Neural cell (in vitro differentiated cells): ENCODE data around the gene JAG2. TPM values are rescaled to one million over a fixed set of nuclear protein-coding genes. Genes with fewer than 3 reads are reported as not detected.

Experiments
- H2AFZ ChIP-seq: fragments of 200-600, 300-800 bp; sonication (generic), shearing (Covaris generic); 2 replicates; pipeline ENCODE4 v1.6.0; 2014; ENCODE audit warnings: low read depth, mild to moderate bottlenecking, antibody characterized with exemption, low read length, moderate library complexity
- H3F3A ChIP-seq: fragments of 200-600 bp; shearing (Covaris generic); 2 replicates; pipeline ENCODE4 v1.6.1; 2016; ENCODE audit warnings: mild to moderate bottlenecking, moderate library complexity, mixed read lengths, antibody characterized with exemption, low read length; ENCODE audit not compliant: insufficient read depth, poor library complexity, severe bottlenecking
- H3K27ac ChIP-seq: fragments of 200-600, 300-800 bp; sonication (generic), shearing (Covaris generic); 2 replicates; pipeline ENCODE4 v1.5.1; 2014; ENCODE audit warnings: mild to moderate bottlenecking, low read length, moderate library complexity
- H3K27me3 ChIP-seq: fragments of 300-800, 200-600 bp; sonication (generic), shearing (Covaris generic); 2 replicates; pipeline ENCODE4 v1.6.0; 2014; ENCODE audit warnings: mild to moderate bottlenecking, low read depth, low read length, moderate library complexity; ENCODE audit not compliant: insufficient read depth
- H3K36me3 ChIP-seq: fragments of 300-800, 200-600 bp; sonication (generic), shearing (Covaris generic); 2 replicates; pipeline ENCODE4 v1.5.1; 2014; ENCODE audit warnings: mild to moderate bottlenecking, antibody characterized with exemption, low read length, moderate library complexity; ENCODE audit not compliant: insufficient read depth
- H3K4me2 ChIP-seq: fragments of 300-800, 200-600 bp; sonication (generic), shearing (Covaris generic); 2 replicates; pipeline ENCODE4 v1.6.0; 2014; ENCODE audit warnings: mild to moderate bottlenecking, low read length
- H3K4me3 ChIP-seq: fragments of 300-800, 200-600 bp; sonication (generic), shearing (Covaris generic); 2 replicates; pipeline ENCODE4 v1.5.1; 2014; ENCODE audit warnings: mild to moderate bottlenecking, low read length, moderate library complexity
- H3K79me2 ChIP-seq: fragments of 200-600 bp; shearing (Covaris generic); replicated peaks from 2 replicates; pipeline ENCODE4 v1.6.0; 2014; ENCODE audit warnings: mild to moderate bottlenecking, low read length, moderate library complexity; ENCODE audit not compliant: insufficient read depth
- H3K9ac ChIP-seq: fragments of 300-800, 200-600 bp; sonication (generic), shearing (Covaris generic); 2 replicates; pipeline ENCODE4 v1.6.1; 2016; ENCODE audit warnings: mild to moderate bottlenecking, low read length, mixed read lengths
- H3K9me2 ChIP-seq: fragments of 200-600 bp; shearing (Covaris generic); 2 replicates; pipeline ENCODE4 v1.6.1; 2016; ENCODE audit warnings: mild to moderate bottlenecking, low read length, mixed read lengths; ENCODE audit not compliant: insufficient read depth
- H3K9me3 ChIP-seq: fragments of 200-600, 300-800 bp; sonication (generic), shearing (Covaris generic); 2 replicates; pipeline ENCODE4 v1.6.1; 2016; ENCODE audit warnings: mild to moderate bottlenecking, mixed run types, low read length, moderate library complexity, mixed read lengths
- H4K20me1 ChIP-seq: fragments of 200-600 bp; shearing (Covaris generic); 2 replicates; pipeline ENCODE4 v1.6.1; 2016; ENCODE audit warnings: mild to moderate bottlenecking, mixed run types; ENCODE audit not compliant: insufficient read depth
- CTCF ChIP-seq: fragments of 450-650 bp; IDR thresholded peaks from 2 replicates; pipeline ENCODE4 v1.5.1; 2014; ENCODE audit warnings: antibody characterized with exemption, mild to moderate bottlenecking, moderate library complexity; ENCODE audit not compliant: poor library complexity, severe bottlenecking
- EP300 ChIP-seq: fragments of 450-650 bp; conservative IDR thresholded peaks from 2 replicates; pipeline ENCODE4 v1.6.1; 2014; ENCODE audit warnings: antibody characterized with exemption, mild to moderate bottlenecking, moderate library complexity; ENCODE audit not compliant: poor library complexity, severe bottlenecking
- EZH2 ChIP-seq: fragments of 200-600, 300-800 bp; shearing (Covaris generic), sonication (generic); IDR thresholded peaks from 2 replicates; pipeline ENCODE4 v1.6.1; 2014; ENCODE audit warnings: antibody characterized with exemption, low read length, borderline replicate concordance, mild to moderate bottlenecking; ENCODE audit not compliant: insufficient read depth, poor library complexity, severe bottlenecking
- MXI1 ChIP-seq: fragments of 450-650 bp; conservative IDR thresholded peaks from 2 replicates; pipeline ENCODE4 v1.6.1; 2014; ENCODE audit warnings: antibody characterized with exemption, mild to moderate bottlenecking; ENCODE audit not compliant: poor library complexity, severe bottlenecking
- POLR2AphosphoS5 ChIP-seq: IDR thresholded peaks from 2 replicates; pipeline ENCODE4 v1.6.1; 2012
- RAD21 ChIP-seq: fragments of 450-650 bp; conservative IDR thresholded peaks from 2 replicates; pipeline ENCODE4 v1.6.1; 2014; ENCODE audit warnings: antibody characterized with exemption, mild to moderate bottlenecking, moderate library complexity
- SMC3 ChIP-seq: fragments of 450-650 bp; conservative IDR thresholded peaks from 2 replicates; pipeline ENCODE4 v1.6.1; 2014; ENCODE audit warnings: antibody characterized with exemption, mild to moderate bottlenecking, moderate library complexity; ENCODE audit not compliant: poor library complexity
- TAF1 ChIP-seq: IDR thresholded peaks from 2 replicates; pipeline ENCODE4 v1.6.1; 2012; ENCODE audit warnings: low read depth
- polyA plus RNA-seq: library from polyadenylated mRNA; depleted of rRNA; stranded (reverse); fragments of >200 nt; gene quantifications from 2 replicates; pipeline ENCODE4 v1.2.3, GENCODE V29; 2014
- TF ChIP-seq, protein P1 (sequence below): IDR thresholded peaks from 2 replicates; pipeline ENCODE4 v1.6.1; 2012; ENCODE audit warnings: borderline replicate concordance

Gene JAG2
- polyA plus RNA-seq, 1 donor from 2014 or later: 20.3 TPM

DNA sequence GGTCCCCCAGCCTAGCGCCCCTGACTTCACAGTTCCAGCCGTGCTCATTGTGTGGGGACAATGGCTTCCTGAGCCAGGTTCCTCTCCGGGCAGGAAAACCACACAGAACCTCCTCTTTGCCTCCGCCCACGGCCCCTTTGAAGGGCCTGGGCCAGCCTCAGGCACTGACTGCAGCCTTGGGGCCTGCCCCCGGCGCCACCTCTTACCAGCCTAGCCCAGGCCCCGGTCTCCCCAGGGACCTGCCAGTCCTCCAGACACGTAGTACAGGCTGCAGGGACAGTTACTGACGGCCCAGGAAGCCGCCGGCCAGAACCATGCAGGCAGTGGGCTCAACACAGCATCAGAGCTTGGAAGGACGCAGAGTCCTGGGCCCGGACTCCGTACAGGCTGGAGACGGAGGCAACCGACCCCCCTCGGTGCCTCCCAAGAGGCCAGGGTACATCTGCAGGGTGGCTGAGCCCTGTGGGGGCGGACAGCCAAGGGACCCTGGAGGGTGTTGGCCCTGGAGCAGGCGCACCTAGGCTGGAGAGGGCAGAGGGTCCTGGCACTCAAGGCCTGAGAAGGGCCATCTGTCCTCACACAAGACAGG, 33.4 kb upstream of the JAG2 start:
- H3K4me3 ChIP-seq: no peak overlapping the region
- no peaks in the 10 kb centered on the region for H3K36me3 ChIP-seq
- no peak for TF ChIP-seq POLR2AphosphoS5
- no peak for TF ChIP-seq TAF1
- TF ChIP-seq, protein P1, sequence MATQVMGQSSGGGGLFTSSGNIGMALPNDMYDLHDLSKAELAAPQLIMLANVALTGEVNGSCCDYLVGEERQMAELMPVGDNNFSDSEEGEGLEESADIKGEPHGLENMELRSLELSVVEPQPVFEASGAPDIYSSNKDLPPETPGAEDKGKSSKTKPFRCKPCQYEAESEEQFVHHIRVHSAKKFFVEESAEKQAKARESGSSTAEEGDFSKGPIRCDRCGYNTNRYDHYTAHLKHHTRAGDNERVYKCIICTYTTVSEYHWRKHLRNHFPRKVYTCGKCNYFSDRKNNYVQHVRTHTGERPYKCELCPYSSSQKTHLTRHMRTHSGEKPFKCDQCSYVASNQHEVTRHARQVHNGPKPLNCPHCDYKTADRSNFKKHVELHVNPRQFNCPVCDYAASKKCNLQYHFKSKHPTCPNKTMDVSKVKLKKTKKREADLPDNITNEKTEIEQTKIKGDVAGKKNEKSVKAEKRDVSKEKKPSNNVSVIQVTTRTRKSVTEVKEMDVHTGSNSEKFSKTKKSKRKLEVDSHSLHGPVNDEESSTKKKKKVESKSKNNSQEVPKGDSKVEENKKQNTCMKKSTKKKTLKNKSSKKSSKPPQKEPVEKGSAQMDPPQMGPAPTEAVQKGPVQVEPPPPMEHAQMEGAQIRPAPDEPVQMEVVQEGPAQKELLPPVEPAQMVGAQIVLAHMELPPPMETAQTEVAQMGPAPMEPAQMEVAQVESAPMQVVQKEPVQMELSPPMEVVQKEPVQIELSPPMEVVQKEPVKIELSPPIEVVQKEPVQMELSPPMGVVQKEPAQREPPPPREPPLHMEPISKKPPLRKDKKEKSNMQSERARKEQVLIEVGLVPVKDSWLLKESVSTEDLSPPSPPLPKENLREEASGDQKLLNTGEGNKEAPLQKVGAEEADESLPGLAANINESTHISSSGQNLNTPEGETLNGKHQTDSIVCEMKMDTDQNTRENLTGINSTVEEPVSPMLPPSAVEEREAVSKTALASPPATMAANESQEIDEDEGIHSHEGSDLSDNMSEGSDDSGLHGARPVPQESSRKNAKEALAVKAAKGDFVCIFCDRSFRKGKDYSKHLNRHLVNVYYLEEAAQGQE: no peak
- no peak for TF ChIP-seq EP300
- no peak for TF ChIP-seq CTCF
- no peak for TF ChIP-seq SMC3
- no peak for TF ChIP-seq RAD21
- TF ChIP-seq EZH2: no peak
- TF ChIP-seq MXI1: no peak
- no peaks in the 10 kb centered on the region for H3K27me3 ChIP-seq
- no peaks in the 10 kb centered on the region for H3F3A ChIP-seq
- H3K4me2 ChIP-seq: no peak overlapping the region
- H4K20me1 ChIP-seq: no peaks in the 10 kb centered on the region
- H3K9ac ChIP-seq: no peak overlapping the region
- H3K9me3 ChIP-seq: no peaks in the 10 kb centered on the region
- H3K27ac ChIP-seq: no peak overlapping the region
- no peak overlapping the region for H2AFZ ChIP-seq
- H3K9me2 ChIP-seq: no peaks in the 10 kb centered on the region
- no peaks in the 10 kb centered on the region for H3K79me2 ChIP-seq

DNA sequence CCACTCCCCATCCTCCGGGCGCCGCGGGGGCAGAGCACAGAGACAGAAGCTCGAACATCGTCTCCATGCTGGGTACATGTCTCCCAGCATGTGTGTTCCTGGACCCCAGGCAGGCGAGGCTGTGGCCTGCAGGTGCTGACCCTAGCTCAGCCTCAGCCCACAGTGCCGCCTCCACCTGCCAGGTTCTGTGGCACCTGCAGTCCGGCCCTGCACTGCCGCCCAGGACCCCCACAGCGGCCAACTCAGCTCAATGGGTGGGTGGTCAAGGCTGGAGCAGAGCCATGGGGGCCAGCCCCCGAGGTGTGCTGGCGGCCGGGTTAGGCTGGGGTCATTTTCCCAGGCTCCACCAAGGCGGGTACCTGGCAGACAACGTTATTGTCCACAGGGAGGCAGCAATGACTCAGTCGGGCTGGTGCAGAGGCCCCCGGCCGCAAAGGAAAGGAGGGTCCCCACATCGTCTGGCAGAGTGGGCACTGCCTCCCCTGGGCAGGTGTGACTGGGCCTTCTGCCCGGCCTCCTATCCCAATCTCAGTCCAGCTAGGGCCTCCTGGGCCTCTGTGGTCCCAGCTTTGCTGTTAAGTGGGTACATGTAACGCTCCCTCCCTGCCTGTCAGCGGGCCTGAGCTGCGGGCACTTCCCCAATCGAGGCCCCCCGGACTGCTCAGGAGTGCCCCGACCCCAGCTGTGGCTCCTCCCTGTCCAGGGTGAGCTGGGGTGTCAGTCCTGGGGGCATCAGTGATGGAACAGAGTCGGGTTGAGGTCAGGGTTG, 32.8 kb upstream of the JAG2 start:
- no peak overlapping the region for H3K27ac ChIP-seq
- H4K20me1 ChIP-seq: no peaks in the 10 kb centered on the region
- H3F3A ChIP-seq: no peaks in the 10 kb centered on the region
- no peak overlapping the region for H2AFZ ChIP-seq
- no peak overlapping the region for H3K9ac ChIP-seq
- H3K9me2 ChIP-seq: no peaks in the 10 kb centered on the region
- no peaks in the 10 kb centered on the region for H3K36me3 ChIP-seq
- no peaks in the 10 kb centered on the region for H3K9me3 ChIP-seq
- TF ChIP-seq SMC3 (no peak), POLR2AphosphoS5 (no peak), CTCF (no peak), TAF1 (no peak), EP300 (no peak), EZH2 (no peak), RAD21 (no peak), MXI1 (no peak)
- TF ChIP-seq, protein P1: no peak
- H3K79me2 ChIP-seq: no peaks in the 10 kb centered on the region
- H3K4me3 ChIP-seq: no peak overlapping the region
- no peaks in the 10 kb centered on the region for H3K27me3 ChIP-seq
- no peak overlapping the region for H3K4me2 ChIP-seq
